Inflammatory macrophage treated with lipopolysaccharide for 4 hours (primary cell): ENCODE data around the gene EMILIN1.

Experiments used
- DNase-seq: peaks from one replicate; pipeline ENCODE4 v3.0.0-alpha.2; 2020

The EMILIN1 gene

GRCh38 chr2:27078267-27079194 lies at the start of gene EMILIN1:
Gene EMILIN1 (plus strand): TSS chr2:27078615. CDS start chr2:27079066, 451 bp downstream.
- DNase-seq = no peak

- DNase-seq = no peak
Observed at GRCh38 chr2:27029051-27029450, 49.4 kb upstream of the EMILIN1 start.

DNA sequence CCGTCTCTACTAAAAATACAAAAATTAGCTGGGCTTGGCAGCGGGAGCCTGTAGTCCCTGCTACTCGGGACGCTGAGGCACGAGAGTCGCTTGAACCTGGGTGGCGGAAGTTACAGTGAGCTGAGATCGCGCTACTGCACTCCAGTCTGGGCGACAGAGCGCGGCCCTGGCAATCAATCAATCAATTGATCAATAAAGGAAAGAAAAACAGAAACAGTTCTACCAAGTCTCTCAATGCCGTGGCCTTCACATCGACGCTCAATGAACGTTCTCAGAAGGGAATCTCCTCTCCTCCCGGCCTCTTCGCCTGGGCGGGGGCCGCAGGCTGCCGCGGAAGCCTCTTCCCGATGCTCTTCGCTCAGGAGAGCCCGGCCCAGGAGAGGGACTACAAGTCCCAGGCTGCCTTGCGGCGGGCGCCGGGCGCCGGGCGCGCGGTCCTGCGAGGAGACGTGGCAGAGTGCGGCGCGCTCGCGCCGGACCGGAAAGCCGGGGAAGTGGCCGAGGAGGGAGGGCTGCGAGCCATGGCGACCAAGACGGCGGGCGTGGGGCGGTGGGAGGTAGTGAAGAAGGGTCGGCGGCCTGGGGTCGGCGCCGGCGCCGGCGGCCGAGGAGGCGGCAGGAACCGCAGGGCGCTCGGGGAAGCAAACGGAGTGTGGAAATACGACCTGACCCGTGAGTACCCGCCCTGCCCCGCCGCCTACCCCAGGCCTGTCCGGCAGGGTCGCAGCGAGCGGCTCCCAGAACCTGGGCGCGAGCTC lies 45.7 kb upstream of the EMILIN1 start, which contains the start of gene TMEM214:
Gene TMEM214, plus strand, starts transcription at position 471 of the 758 bp plus-strand sequence. Its CDS starts 51 bp downstream, at position 522.
- peak; percentile 91 for DNase-seq

GRCh38 chr2:27033253-27033852 lies 45.1 kb upstream of the EMILIN1 start:
- DNase-seq = no peak

GRCh38 chr2:27038012-27038411 lies 40.4 kb upstream of the EMILIN1 start:
- DNase-seq = no peak

DNA sequence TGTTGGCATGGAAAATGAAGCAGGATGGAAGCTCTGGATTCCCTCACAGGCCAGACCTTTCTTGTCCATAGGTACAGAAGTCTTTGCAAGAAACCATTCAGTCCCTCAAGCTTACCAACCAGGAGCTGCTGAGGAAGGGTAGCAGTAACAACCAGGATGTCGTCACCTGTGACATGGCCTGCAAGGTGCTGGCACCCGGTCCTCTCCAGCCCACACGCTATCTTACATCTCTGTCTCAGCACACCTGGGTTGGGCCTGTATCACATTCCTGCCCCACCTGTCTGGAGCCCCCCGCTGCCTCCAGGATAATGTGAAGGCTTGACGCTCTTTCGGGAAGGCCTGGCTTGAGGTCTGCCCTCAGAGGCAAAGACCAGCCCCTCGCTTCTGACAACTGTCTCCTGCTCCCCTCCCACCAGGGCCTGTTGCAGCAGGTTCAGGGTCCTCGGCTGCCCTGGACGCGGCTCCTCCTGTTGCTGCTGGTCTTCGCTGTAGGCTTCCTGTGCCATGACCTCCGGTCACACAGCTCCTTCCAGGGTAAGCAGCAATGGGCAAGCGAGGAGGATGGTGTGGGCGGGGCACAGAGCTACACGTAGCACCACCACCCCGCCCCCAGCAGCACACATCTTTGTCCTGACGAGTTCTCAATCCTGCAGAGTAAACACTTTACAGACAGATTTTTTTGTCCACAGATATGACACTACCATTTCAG lies 39.6 kb upstream of the EMILIN1 start:
- no peak for DNase-seq

DNA sequence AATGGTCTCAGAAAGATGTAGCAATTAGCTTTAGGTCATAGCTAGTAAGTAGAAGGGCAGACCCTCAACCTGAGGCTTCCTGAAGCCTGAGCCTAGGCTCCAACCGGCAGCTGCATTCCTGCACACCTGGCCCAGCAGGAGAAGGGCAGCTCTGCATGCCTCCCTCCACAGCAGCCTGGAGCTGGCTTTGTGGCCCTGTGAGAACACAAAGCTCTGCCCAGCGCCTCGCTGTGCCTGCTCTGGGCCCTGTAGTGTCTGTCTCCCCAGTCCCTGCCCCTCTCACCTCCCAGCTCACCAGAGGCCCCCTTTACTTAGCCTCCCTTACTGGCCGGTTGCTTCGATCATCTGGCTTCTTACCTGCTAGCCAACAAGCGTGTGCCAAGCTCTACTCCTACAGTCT lies 39.0 kb upstream of the EMILIN1 start:
- no peak for DNase-seq

DNA sequence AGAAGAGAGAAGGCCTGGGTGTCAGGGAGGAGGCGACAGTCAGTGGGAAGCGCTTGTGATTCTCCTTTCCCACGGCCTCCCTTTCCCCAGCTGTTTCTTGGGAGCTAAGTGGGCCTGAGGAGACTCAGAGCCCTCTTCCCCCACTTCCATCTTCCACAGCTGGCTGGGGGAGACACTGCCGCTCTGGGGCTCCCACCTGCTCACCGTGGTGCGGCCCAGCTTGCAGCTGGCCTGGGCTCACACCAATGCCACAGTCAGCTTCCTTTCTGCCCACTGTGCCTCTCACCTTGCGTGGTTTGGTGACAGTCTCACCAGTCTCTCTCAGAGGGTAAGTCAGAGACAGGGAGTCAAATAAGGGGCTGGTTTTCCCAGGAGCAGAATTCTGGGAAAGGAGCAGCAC lies 38.5 kb upstream of the EMILIN1 start:
- DNase-seq = no peak

- DNase-seq = no peak
Observed at GRCh38 chr2:27040282-27040681, 38.1 kb upstream of the EMILIN1 start.

DNA sequence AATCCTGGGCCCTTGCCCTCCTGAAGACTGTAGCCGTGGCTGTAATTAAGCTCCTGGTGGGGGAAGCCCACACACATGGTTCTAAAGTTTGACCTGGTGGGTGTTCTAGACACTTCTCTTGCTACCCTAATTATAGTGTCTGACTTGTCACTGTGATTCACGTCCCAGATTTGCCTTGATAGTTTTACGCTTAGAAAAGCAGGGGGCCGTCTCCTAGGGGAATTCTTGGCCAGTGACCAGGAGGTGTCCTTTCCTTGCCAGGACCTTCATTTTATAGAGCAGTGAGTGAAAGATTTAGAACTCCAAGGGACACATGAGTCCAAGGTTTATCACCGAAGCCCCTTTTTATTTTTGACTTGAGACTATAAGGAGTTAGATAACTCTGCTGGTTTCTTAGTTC lies 36.7 kb upstream of the EMILIN1 start:
- DNase-seq = no peak

DNA sequence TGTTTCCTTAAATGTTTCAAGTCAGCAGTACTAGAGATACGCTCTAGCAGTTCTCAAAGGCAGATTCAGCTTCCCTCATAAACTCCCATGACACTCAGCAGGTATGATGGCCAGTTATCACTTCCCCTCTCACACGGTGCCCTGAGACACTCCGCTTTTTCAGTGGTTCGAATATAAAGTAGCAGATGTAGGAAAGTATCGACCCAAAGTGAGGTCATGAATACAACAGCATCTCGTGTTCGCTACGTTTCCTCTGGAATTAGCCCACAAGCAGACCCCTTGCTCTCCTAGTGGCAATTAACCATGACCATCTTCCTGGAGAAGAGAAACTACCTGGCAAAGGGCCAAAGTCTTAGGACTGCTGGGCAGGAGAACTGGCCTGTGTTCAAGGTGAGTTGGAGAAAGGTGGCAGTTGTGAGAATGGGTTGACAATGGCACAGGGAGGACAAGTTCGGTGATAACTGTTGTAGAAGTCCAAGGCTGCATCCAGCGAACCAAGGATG lies 36.2 kb upstream of the EMILIN1 start:
- no peak for DNase-seq

- DNase-seq = no peak
Observed at GRCh38 chr2:27042985-27043634, 35.3 kb upstream of the EMILIN1 start.

DNA sequence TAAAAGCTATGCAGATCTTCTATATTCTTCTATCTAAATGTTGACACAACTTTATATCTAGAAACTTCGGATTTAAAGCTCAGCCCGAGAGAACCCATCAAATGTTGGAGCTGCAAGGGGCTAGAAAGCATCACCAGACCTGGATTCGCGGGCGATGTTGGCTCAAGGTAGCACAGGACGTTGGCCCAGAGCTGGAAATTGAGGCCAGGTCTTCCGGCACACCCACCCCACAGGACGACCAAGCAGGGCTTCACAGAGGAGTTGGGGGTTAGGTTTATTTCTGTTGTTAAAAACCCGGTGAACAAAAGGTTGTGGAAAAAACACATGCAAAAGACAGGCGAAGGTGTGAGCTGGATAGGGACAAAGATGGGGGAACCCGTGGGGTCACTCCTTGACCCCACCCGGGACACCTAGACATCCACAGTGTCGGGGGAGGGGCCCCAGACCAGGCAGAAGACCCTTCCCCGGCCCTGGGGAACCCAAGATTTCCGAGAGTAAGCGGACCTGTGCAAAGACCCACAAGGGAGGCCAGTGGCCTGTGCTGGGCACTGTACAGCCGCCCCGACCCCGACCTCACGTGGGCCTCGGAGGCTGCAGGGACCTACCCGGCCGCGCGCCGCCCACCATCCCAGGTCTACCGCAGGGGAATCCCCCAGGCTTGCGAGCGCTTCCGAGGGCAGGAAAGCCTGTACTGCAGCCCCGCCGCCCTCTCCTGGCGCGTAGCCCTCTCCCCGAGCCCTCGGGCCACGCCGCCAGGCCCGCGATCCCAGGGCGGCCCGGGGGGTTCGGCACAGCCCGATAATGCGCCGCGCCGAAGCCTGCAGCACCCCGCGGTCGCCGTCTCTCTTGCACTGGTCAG lies 28.8 kb upstream of the EMILIN1 start:
- peak; percentile 45 for DNase-seq

- DNase-seq = peak; percentile 94
Observed at GRCh38 chr2:27050281-27050995, 28.0 kb upstream of the EMILIN1 start.

DNA sequence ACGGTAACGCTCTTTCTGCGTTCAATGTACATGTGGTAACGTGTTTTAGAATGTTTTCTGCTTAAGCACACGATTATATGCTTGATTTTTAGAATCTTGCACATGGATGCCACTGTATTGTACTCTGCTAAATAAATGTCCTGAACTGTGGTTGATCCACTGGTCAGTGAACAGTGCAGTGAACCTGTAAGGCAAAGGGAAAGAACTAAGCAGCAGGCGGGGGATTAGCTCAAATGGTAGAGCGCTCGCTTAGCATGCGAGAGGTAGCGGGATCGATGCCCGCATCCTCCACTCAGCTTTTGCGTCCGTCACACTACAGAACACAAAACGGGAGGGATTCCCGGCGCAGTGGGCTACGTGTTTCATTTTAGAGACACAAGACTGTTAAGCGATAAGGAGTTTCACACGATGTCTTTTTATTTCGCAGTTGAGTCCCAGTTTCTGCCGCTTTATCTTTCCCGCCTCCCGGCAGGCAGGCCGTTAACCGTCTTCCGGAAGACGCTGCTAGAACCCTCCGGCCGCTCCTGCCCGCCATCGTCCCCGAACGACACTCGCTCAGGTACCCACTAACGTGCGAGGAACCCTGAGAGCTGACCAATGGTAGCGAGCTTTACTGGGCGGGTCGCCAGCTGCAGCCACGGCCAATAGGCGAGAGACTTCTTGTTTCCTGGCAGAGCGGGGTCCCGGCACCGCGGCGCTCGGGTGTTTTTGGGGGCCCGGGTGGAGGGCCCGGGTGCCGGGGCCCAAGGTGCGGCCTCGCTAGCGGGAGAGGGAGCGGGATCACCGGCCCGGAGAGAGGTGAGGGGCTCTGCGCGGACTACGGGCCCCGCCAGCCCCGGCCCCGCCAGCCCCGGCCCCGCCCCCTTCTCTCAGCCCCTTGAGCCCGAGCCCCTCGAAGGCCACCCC lies 27.2 kb upstream of the EMILIN1 start, which contains the start of gene AGBL5:
Gene AGBL5, plus strand, starts transcription at position 673 of the 906 bp plus-strand sequence. CDS start 1,291 bp downstream, outside the sequence.
- DNase-seq = peak; percentile 92

DNA sequence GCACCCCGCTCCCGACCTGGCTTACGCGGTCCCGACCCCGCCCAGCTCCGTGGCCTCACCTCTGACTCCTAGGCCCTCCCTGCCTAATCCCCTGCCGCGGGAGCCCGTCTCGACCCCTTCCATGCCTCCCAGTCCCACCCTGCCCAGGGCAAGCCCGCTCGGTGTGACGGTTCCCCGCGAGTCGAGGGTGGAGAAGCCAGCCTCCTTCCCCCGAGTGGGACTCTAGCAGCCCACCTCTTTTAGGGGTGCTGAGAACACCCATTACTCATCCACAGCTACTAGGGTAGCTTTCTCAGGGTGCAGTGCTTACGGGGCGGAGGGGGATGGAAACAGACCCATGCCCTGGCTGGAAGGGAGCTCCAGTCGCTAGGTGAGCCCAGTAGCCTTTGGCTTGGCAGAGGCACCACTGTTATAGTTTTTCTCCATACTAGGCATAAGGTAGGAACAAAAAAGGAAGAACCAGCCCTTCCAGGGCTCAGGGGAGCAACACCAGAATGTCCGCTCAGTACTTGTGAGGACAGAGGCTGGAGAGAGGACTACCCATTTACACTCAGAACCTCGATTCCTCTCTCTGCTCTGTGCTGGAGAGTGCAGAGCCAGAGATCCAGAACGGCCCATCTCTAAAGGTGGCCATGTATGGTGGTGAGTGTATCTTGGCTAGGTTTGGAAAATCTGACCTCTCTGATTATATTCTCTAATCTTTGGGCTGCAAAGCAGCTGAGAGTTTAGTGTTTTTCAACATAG lies 26.3 kb upstream of the EMILIN1 start:
- DNase-seq = no peak

DNA sequence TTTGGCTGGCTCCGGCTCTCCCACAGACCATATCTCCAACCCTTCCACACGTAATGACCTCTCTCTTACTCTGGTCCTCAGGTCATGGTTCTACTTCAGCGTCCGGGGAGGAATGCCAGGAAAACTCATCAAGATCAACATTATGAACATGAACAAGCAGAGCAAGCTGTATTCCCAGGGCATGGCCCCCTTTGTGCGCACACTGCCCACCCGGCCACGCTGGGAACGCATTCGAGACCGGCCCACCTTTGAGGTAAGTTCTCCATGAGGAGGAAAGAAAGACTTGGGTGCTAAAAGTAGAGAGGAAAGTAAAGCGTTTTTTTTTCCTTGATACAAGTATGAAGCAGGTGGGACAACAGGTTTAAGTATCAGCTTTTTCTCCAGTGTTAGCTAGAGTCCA lies 25.1 kb upstream of the EMILIN1 start:
- DNase-seq = no peak

DNA sequence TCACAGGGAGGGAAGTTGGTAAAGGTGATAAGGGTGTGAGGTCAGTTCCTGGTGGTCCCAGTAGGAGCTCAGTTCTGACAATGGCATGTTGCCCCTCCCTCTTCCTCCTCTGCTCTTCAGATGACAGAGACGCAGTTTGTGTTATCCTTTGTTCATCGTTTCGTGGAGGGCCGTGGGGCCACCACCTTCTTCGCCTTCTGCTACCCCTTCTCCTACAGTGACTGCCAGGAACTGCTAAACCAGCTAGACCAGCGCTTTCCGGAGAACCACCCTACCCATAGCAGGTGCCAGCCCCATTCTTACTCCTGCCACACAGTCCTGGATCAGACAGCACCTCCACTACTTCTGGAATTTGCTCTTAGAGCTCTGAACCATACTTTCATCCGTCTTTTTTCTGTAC lies 24.6 kb upstream of the EMILIN1 start:
- no peak for DNase-seq
